HEK293 (cell line): ENCODE data around the gene AGAP1.

ENCODE experiments used
- CTCF ChIA-PET: fragments of 350-600 bp; formaldehyde crosslinking; extraction: SDS; loops from one replicate; lab custom pipeline; 2021; ENCODE audit warnings: antibody characterized with exemption; lab: Yijun Ruan, JAX
- POLR2A ChIA-PET: fragments of 300-600 bp; formaldehyde crosslinking; extraction: SDS; loops from one replicate; lab custom pipeline; 2020; ENCODE audit warnings: antibody characterized with exemption, inconsistent platforms; lab: Yijun Ruan, JAX
- H3K27ac ChIP-seq: fragments of 200-500 bp; sonication (Bioruptor generic); 2 replicates; pipeline ENCODE4 v1.5.1; 2014; ENCODE audit warnings: low read depth, low read length, control low read depth, inconsistent platforms; ENCODE audit errors: extremely low read depth
- H3K36me3 ChIP-seq, 2 experiments: fragments of 200-500 bp in 1 of 2; sonication (Bioruptor generic) in 1 of 2; 1 replicate in 1 of 2; 2 replicates in 1 of 2; pipeline ENCODE4 v1.5.1; 2014 to 2017; ENCODE audit warnings: inconsistent platforms in 2 of 2, low read length in 2 of 2; ENCODE audit not compliant: control insufficient read depth in 2 of 2, insufficient read depth in 1 of 2
- H3K4me1 ChIP-seq: fragments of 200-500 bp; sonication (Bioruptor generic); 2 replicates; pipeline ENCODE4 v1.5.1; 2014; ENCODE audit warnings: mild to moderate bottlenecking, low read length, inconsistent platforms; ENCODE audit not compliant: control insufficient read depth, insufficient read depth
- H3K4me3 ChIP-seq: 2 replicates; pipeline ENCODE4 v1.5.1; 2011; ENCODE audit warnings: low read depth, mild to moderate bottlenecking, control low read depth, low read length, moderate library complexity
- H3K9me3 ChIP-seq: fragments of 200-500 bp; sonication (Bioruptor generic); 2 replicates; pipeline ENCODE4 v1.5.1; 2014; ENCODE audit warnings: low read depth, low read length, inconsistent platforms; ENCODE audit not compliant: control insufficient read depth, insufficient read depth
- BCL11B ChIP-seq: fragments of 450-650 bp; formaldehyde crosslinking; IDR thresholded peaks from 2 replicates; pipeline ENCODE4 v1.5.1; 2016; ENCODE audit warnings: low read depth, missing biosample characterization, missing genetic modification characterization
- HOXD13 ChIP-seq: sonication (generic); formaldehyde crosslinking; IDR thresholded peaks from 2 replicates; pipeline ENCODE4 v1.8.0; 2022; ENCODE audit warnings: missing genetic modification reagents, borderline replicate concordance
- KLF10 ChIP-seq: fragments of 450-650 bp; IDR thresholded peaks from 2 replicates; pipeline ENCODE4 v1.5.1; 2018; ENCODE audit warnings: missing biosample characterization, mild to moderate bottlenecking, missing genetic modification characterization
- OVOL3 ChIP-seq: fragments of 450-650 bp; formaldehyde crosslinking; IDR thresholded peaks from 2 replicates; pipeline ENCODE4 v1.5.1; 2016; ENCODE audit warnings: missing biosample characterization, missing genetic modification characterization
- PRDM1 ChIP-seq: fragments of 450-650 bp; formaldehyde crosslinking; IDR thresholded peaks from 2 replicates; pipeline ENCODE4; 2016; ENCODE audit warnings: missing biosample characterization, missing genetic modification characterization
- RBAK ChIP-seq: fragments of 450-650 bp; formaldehyde crosslinking; IDR thresholded peaks from 2 replicates; pipeline ENCODE4 v1.5.1; 2016; ENCODE audit warnings: missing biosample characterization, missing genetic modification characterization
- ZNF16 ChIP-seq: fragments of 450-650 bp; formaldehyde crosslinking; IDR thresholded peaks from 2 replicates; pipeline ENCODE4 v1.5.1; 2016; ENCODE audit warnings: low read depth, missing biosample characterization, missing genetic modification characterization
- ZNF174 ChIP-seq: fragments of 450-650 bp; formaldehyde crosslinking; IDR thresholded peaks from 2 replicates; pipeline ENCODE4 v1.5.0; 2017; ENCODE audit warnings: missing biosample characterization, mild to moderate bottlenecking, missing genetic modification characterization
- ZNF223 ChIP-seq: fragments of 450-650 bp; formaldehyde crosslinking; IDR thresholded peaks from 2 replicates; pipeline ENCODE4 v1.5.1; 2016; ENCODE audit warnings: missing biosample characterization, missing genetic modification characterization
- ZNF248 ChIP-seq: fragments of 450-650 bp; formaldehyde crosslinking; IDR thresholded peaks from 2 replicates; pipeline ENCODE4 v1.5.1; 2017; ENCODE audit warnings: missing biosample characterization, missing genetic modification characterization
- ZNF324 ChIP-seq: fragments of 450-650 bp; formaldehyde crosslinking; IDR thresholded peaks from 2 replicates; pipeline ENCODE4 v1.5.1; 2016; ENCODE audit warnings: missing biosample characterization, missing genetic modification characterization
- ZNF391 ChIP-seq: fragments of 450-650 bp; formaldehyde crosslinking; IDR thresholded peaks from 2 replicates; pipeline ENCODE4 v1.5.1; 2016; ENCODE audit warnings: low read depth, missing biosample characterization, missing genetic modification characterization, borderline replicate concordance
- ZNF398 ChIP-seq: fragments of 450-650 bp; formaldehyde crosslinking; IDR thresholded peaks from 2 replicates; pipeline ENCODE4 v1.5.1; 2017; ENCODE audit warnings: missing biosample characterization, missing genetic modification characterization
- ZNF560 ChIP-seq: fragments of 450-650 bp; formaldehyde crosslinking; IDR thresholded peaks from 2 replicates; pipeline ENCODE4 v1.5.1; 2017; ENCODE audit warnings: missing biosample characterization, missing genetic modification characterization, borderline replicate concordance
- ZNF610 ChIP-seq: fragments of 450-650 bp; formaldehyde crosslinking; IDR thresholded peaks from 2 replicates; pipeline ENCODE4 v1.5.1; 2016; ENCODE audit warnings: missing biosample characterization, missing genetic modification characterization, borderline replicate concordance
- ZNF701 ChIP-seq: fragments of 450-650 bp; formaldehyde crosslinking; IDR thresholded peaks from 2 replicates; pipeline ENCODE4 v1.5.1; 2016; ENCODE audit warnings: missing biosample characterization, missing genetic modification characterization
- ZNF747 ChIP-seq: fragments of 450-650 bp; formaldehyde crosslinking; IDR thresholded peaks from 2 replicates; pipeline ENCODE4 v1.5.1; 2016; ENCODE audit warnings: missing biosample characterization, missing genetic modification characterization
- ZNF776 ChIP-seq: fragments of 450-650 bp; formaldehyde crosslinking; IDR thresholded peaks from 2 replicates; pipeline ENCODE4 v1.5.0; 2017; ENCODE audit warnings: missing biosample characterization, missing genetic modification characterization, borderline replicate concordance
- ZNF830 ChIP-seq: fragments of 450-650 bp; IDR thresholded peaks from 2 replicates; pipeline ENCODE4 v1.5.0; 2018; ENCODE audit warnings: missing biosample characterization, missing genetic modification characterization, low read depth, mild to moderate bottlenecking, moderate library complexity
- ZNF837 ChIP-seq: fragments of 450-650 bp; formaldehyde crosslinking; IDR thresholded peaks from 2 replicates; pipeline ENCODE4 v1.5.1; 2016; ENCODE audit warnings: missing biosample characterization, missing genetic modification characterization
- TF ChIP-seq, protein P1 (sequence below): fragments of 450-650 bp; formaldehyde crosslinking; IDR thresholded peaks from 2 replicates; pipeline ENCODE4 v1.5.1; 2016; ENCODE audit warnings: missing biosample characterization, missing genetic modification characterization, borderline replicate concordance
- TF ChIP-seq, protein P2 (sequence below): fragments of 450-650 bp; formaldehyde crosslinking; IDR thresholded peaks from 2 replicates; pipeline ENCODE4 v1.5.1; 2016; ENCODE audit warnings: missing biosample characterization, missing genetic modification characterization
- TF ChIP-seq, protein P3 (sequence below): fragments of 450-650 bp; formaldehyde crosslinking; IDR thresholded peaks from 2 replicates; pipeline ENCODE4 v1.5.1; 2016; ENCODE audit warnings: missing biosample characterization, missing genetic modification characterization

The AGAP1 gene

GRCh38 chr2:235931676-235932075 is 437.8 kb downstream of the AGAP1 start (continued):
- TF ChIP-seq, protein P1, sequence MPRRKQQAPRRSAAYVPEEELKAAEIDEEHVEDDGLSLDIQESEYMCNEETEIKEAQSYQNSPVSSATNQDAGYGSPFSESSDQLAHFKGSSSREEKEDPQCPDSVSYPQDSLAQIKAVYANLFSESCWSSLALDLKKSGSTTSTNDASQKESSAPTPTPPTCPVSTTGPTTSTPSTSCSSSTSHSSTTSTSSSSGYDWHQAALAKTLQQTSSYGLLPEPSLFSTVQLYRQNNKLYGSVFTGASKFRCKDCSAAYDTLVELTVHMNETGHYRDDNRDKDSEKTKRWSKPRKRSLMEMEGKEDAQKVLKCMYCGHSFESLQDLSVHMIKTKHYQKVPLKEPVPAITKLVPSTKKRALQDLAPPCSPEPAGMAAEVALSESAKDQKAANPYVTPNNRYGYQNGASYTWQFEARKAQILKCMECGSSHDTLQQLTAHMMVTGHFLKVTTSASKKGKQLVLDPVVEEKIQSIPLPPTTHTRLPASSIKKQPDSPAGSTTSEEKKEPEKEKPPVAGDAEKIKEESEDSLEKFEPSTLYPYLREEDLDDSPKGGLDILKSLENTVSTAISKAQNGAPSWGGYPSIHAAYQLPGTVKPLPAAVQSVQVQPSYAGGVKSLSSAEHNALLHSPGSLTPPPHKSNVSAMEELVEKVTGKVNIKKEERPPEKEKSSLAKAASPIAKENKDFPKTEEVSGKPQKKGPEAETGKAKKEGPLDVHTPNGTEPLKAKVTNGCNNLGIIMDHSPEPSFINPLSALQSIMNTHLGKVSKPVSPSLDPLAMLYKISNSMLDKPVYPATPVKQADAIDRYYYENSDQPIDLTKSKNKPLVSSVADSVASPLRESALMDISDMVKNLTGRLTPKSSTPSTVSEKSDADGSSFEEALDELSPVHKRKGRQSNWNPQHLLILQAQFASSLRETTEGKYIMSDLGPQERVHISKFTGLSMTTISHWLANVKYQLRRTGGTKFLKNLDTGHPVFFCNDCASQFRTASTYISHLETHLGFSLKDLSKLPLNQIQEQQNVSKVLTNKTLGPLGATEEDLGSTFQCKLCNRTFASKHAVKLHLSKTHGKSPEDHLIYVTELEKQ (tag by site-specific recombination) = no peak
- TF ChIP-seq ZNF747 (tag by site-specific recombination) = no peak
- TF ChIP-seq PRDM1 (tag by site-specific recombination) = no peak
- TF ChIP-seq ZNF248 = no peak
- no peak for TF ChIP-seq KLF10 (tag by site-specific recombination)
- TF ChIP-seq, protein P2, sequence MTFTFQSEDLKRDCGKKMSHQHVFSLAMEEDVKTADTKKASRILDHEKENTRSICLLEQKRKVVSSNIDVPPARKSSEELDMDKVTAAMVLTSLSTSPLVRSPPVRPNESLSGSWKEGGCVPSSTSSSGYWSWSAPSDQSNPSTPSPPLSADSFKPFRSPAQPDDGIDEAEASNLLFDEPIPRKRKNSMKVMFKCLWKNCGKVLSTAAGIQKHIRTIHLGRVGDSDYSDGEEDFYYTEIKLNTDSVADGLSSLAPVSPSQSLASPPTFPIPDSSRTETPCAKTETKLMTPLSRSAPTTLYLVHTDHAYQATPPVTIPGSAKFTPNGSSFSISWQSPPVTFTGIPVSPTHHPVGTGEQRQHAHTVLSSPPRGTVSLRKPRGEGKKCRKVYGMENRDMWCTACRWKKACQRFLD = no peak
- TF ChIP-seq BCL11B (tag by site-specific recombination) = no peak
- no peak for TF ChIP-seq ZNF398 (tag by site-specific recombination)
- TF ChIP-seq ZNF701 (tag by site-specific recombination) = no peak
- no peak for TF ChIP-seq OVOL3 (tag by site-specific recombination)

- no peak overlapping the region for H3K27ac ChIP-seq
- peaks cover 0 to 22% of the 10 kb centered on the region in 2 experiments; a peak in 1 of 3 replicates for H3K36me3 ChIP-seq
- ChIA-PET CTCF (interaction anchor here (1.0 kb wide), 1 partner anchor 13 kb away, joined by 6 read pairs; no protein-coding TSS in a partner anchor), POLR2A (no interaction called here)
- no peaks in the 10 kb centered on the region for H3K4me1 ChIP-seq
- H3K9me3 ChIP-seq = no peaks in the 10 kb centered on the region
- no peak for TF ChIP-seq ZNF223
- H3K4me3 ChIP-seq = no peak overlapping the region
Measured at GRCh38 chr2:235934059-235934773, 440.4 kb downstream of the AGAP1 start.

- ChIA-PET CTCF (interaction anchor here (0.6 to 1.0 kb wide), 2 partner anchors 10 to 14 kb away, joined by 3 to 6 read pairs; no protein-coding TSS in a partner anchor), POLR2A (no interaction called here)
- Histone ChIP-seq H3K4me1 (no peaks in the 10 kb centered on the region), H3K4me3 (no peak overlapping the region), H3K9me3 (no peaks in the 10 kb centered on the region), H3K36me3 (peaks cover 0 to 22% of the 10 kb centered on the region in 2 experiments; a peak in 1 of 3 replicates), H3K27ac (no peak overlapping the region)
- TF ChIP-seq ZNF837 (tag by site-specific recombination) = no peak
- TF ChIP-seq RBAK (tag by site-specific recombination) = no peak
- TF ChIP-seq ZNF830 = no peak
- TF ChIP-seq ZNF16 (tag by site-specific recombination) = no peak
- TF ChIP-seq, protein P3, sequence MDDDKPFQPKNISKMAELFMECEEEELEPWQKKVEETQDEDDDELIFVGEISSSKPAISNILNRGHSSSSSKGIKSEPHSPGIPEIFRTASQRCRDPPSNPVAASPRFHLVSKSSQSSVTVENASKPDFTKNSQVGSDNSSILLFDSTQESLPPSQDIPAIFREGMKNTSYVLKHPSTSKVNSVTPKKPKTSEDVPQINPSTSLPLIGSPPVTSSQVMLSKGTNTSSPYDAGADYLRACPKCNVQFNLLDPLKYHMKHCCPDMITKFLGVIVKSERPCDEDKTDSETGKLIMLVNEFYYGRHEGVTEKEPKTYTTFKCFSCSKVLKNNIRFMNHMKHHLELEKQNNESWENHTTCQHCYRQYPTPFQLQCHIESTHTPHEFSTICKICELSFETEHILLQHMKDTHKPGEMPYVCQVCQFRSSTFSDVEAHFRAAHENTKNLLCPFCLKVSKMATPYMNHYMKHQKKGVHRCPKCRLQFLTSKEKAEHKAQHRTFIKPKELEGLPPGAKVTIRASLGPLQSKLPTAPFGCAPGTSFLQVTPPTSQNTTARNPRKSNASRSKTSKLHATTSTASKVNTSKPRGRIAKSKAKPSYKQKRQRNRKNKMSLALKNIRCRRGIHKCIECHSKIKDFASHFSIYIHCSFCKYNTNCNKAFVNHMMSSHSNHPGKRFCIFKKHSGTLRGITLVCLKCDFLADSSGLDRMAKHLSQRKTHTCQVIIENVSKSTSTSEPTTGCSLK (tag by site-specific recombination) = no peak
- no peak for TF ChIP-seq HOXD13 (CRISPR knock-in tag)
- no peak for TF ChIP-seq ZNF324 (tag by site-specific recombination)
- TF ChIP-seq ZNF776 (tag by site-specific recombination) = no peak
- no peak for TF ChIP-seq ZNF174 (tag by site-specific recombination)
- no peak for TF ChIP-seq ZNF391 (tag by site-specific recombination)
- TF ChIP-seq ZNF560 (tag by site-specific recombination) = no peak
- no peak for TF ChIP-seq ZNF610
Measured at GRCh38 chr2:235934774-235935484, 441.1 kb downstream of the AGAP1 start.
